Lower lobe of right lung (tissue), 2 donors: ENCODE measurements around the gene HPCA. TPM values are rescaled to one million over a fixed set of nuclear protein-coding genes. Genes with fewer than 3 reads are reported as not detected.

ENCODE experiments used
- ATAC-seq, 2 donors: fragments of 200-7000 bp; cut with Tn5 transposase; one replicate each; pipeline ENCODE4 v1.9.1; 2020 to 2022; ENCODE audit warnings: mild to moderate bottlenecking in 2 of 2, moderate library complexity in 2 of 2
- DNase-seq: peaks from one replicate; pipeline ENCODE4 v3.0.0-alpha.2; 2020
- H3K27ac ChIP-seq: fragments of 200-600 bp; one replicate; pipeline ENCODE4 v1.8.0; 2022
- H3K27me3 ChIP-seq: fragments of 200-600 bp; one replicate; pipeline ENCODE4 v1.8.0; 2022; ENCODE audit warnings: low read depth
- H3K36me3 ChIP-seq: fragments of 200-600 bp; one replicate; pipeline ENCODE4 v1.8.0; 2022; ENCODE audit warnings: mild to moderate bottlenecking
- H3K4me1 ChIP-seq: fragments of 200-600 bp; one replicate; pipeline ENCODE4 v1.8.0; 2022
- H3K4me3 ChIP-seq: fragments of 200-600 bp; one replicate; pipeline ENCODE4 v1.8.0; 2022; ENCODE audit warnings: mild to moderate bottlenecking
- H3K9me3 ChIP-seq: fragments of 200-600 bp; one replicate; pipeline ENCODE4 v1.8.0; 2022
- CTCF ChIP-seq: fragments of 200-600 bp; IDR thresholded peaks from one replicate; pipeline ENCODE4 v1.8.0; 2022; ENCODE audit warnings: antibody characterized with exemption, mild to moderate bottlenecking
- intact Hi-C: fragments of 100-400 bp; cut with DNase I; formaldehyde crosslinking; loops from one replicate; pipeline ENCODE4 v1.11.0; 2022
- total RNA-seq: library from RNA; stranded (reverse); fragmentation: NEBNext Ultra II Directional; extraction: Animal tissue kit (Norgen Biotek cat#: 25700); gene quantifications from one replicate; pipeline ENCODE4 v1.2.1, GENCODE V29; 2021
- donor health status: DM: no; HTN: yes; CAD: no; lungs with severe emphysema.

The HPCA gene
- total RNA-seq, 1 donor from 2014 or later: not detected

DNA sequence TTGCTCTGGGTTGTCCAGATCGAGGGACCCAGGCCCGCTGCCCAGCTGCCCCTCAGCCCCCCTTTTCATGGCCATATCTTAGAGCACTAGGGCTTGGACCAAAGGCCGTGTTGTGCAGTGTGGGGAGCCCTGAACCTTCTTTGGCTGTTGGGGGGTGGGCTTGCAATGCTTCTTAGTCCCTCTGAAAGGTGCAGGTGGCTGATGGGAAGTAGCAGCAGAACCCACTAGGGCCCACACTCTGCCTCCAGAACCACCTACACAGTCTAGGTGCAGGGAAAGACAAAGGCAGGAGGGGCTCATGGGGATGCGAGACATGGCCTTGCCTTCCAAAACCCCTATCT is 2.3 kb upstream of the HPCA start:
- Histone ChIP-seq H3K27me3 (peaks cover 52% of the 10 kb centered on the region), H3K36me3 (no peaks in the 10 kb centered on the region), H3K9me3 (no peaks in the 10 kb centered on the region), H3K27ac (no peak overlapping the region), H3K4me3 (no peak overlapping the region), H3K4me1 (no peaks in the 10 kb centered on the region)
- ATAC-seq (no peak), DNase-seq (no peak)
- no peak for TF ChIP-seq CTCF
- intact Hi-C loops: no loop called here

- intact Hi-C loops: no loop called here
- no peak for TF ChIP-seq CTCF
- H3K27me3 ChIP-seq: peaks cover 57% of the 10 kb centered on the region
These were observed 1.6 kb upstream of the HPCA start for GRCh38 chr1:32884726-32885125.

DNA sequence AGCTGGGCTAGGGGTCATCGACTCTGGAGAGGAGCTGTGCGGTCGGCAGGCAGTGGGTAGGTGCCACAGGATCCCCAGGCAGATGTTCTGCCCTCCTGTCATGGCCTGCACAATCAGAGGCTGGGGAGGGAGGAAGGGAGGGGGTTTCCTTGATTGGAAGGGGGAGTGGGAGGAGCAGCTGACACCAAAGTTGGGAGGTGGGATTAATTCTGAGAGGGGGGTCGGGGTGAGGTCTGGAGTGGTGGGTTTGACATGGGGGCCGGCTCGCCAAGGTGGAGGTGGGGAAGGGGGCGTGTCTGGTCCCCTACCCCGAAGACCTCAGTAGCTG is 651 bp upstream of the HPCA start:
- intact Hi-C loops: no loop called here
- Histone ChIP-seq H3K4me3 (no peak overlapping the region), H3K9me3 (no peaks in the 10 kb centered on the region), H3K27me3 (peaks cover 58% of the 10 kb centered on the region), H3K4me1 (no peaks in the 10 kb centered on the region), H3K27ac (no peak overlapping the region), H3K36me3 (no peaks in the 10 kb centered on the region)
- no peak for TF ChIP-seq CTCF
- ATAC-seq: no peak
- no peak for DNase-seq

More at GRCh38 chr1:32884726-32885125, 1.6 kb upstream of the HPCA start:
- H3K4me3 ChIP-seq: no peak overlapping the region
- H3K27ac ChIP-seq: no peak overlapping the region
- H3K4me1 ChIP-seq: no peaks in the 10 kb centered on the region
- no peak for ATAC-seq
- no peaks in the 10 kb centered on the region for H3K9me3 ChIP-seq
- DNase-seq: no peak
- H3K36me3 ChIP-seq: no peaks in the 10 kb centered on the region

DNA sequence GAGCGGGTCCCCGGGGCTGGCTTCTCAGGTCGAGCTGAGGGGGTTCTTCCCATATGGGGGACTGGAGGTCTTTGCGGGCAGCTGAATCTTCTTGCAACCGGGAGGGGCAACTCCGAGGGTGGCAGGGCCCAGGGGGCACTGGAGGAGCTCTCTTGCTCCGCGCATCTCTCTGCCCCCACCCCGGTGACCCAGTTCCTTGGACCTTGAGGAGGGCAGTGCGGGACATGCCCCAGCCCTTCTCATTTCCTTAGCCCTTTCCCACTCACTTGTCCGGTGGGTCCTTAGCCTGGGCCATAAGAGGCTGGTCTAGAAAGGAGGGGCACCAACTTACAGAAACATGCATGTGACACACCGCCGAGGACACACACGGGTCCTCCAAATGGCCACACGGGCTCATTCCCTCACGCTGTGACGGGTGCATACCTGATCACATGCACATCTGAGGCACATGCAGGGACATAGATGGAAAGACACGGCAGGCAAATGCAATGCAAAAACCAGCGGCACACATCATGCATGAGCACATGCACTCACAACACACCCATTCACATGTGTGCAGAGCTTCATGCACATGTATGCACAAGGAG is 630 bp downstream of the HPCA start:
- no peak for DNase-seq
- ATAC-seq: no peak
- intact Hi-C loops: no loop called here
- Histone ChIP-seq H3K27ac (no peak overlapping the region), H3K4me3 (no peak overlapping the region), H3K27me3 (peaks cover 65% of the 10 kb centered on the region), H3K9me3 (no peaks in the 10 kb centered on the region), H3K36me3 (no peaks in the 10 kb centered on the region), H3K4me1 (no peaks in the 10 kb centered on the region)
- TF ChIP-seq CTCF: no peak

DNA sequence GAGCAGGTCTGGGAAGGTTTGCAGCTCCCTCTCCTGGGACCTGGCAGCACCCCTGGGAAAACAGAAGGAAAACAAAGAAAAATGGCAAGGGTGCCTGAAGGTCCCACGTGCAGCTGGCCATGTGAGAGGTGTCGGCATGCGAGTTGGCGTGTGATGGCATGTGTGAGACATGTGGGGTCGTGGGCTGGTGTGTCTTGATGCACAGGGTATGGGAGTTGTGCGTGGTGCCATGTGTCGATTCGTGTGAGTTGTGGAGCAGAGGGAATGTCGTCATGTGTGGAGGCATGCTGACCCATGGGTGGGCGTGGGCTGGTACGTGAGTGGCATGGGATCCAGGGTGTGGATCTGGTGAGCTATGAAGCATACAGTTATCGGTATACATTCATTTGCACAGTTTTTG is 1.3 kb downstream of the HPCA start:
- Histone ChIP-seq H3K4me1 (no peaks in the 10 kb centered on the region), H3K27me3 (peaks cover 69% of the 10 kb centered on the region)
- ATAC-seq: no peak

More for the DNA sequence above, 1.3 kb downstream of the HPCA start:
- intact Hi-C loops: no loop called here
- DNase-seq: no peak
- Histone ChIP-seq H3K27ac (no peak overlapping the region), H3K4me3 (no peak overlapping the region), H3K36me3 (no peaks in the 10 kb centered on the region), H3K9me3 (no peaks in the 10 kb centered on the region)
- no peak for TF ChIP-seq CTCF
